Ovary (tissue), 9 donors: Measurements from ENCODE around the gene SRC. TPM values are rescaled to one million over a fixed set of nuclear protein-coding genes. Genes with fewer than 3 reads are reported as not detected.

Experiments used
- DNase-seq, 5 donors: peaks; one replicate each; pipeline ENCODE4 v3.0.0-alpha.2; 2019 to 2020
- H3K27ac ChIP-seq, 2 donors: fragments of 200-600 bp; one replicate each; pipeline versions ENCODE4 v1.5.1 to v1.8.0; 2019 to 2022
- H3K27me3 ChIP-seq: fragments of 200-600 bp; one replicate; pipeline ENCODE4 v1.8.0; 2022
- H3K36me3 ChIP-seq: fragments of 200-600 bp; sonication (generic); one replicate; pipeline ENCODE4 v1.5.1; 2019
- H3K4me1 ChIP-seq: one replicate; pipeline ENCODE4 v1.8.1; 2013; ENCODE audit warnings: mild to moderate bottlenecking, moderate library complexity; ENCODE audit not compliant: insufficient read depth
- H3K4me3 ChIP-seq: fragments of 200-600 bp; sonication (generic); one replicate; pipeline ENCODE4 v1.5.1; 2017
- H3K9me3 ChIP-seq, 2 donors: fragments of 200-600 bp in 1 of 2; sonication (generic) in 1 of 2; one replicate each; pipeline versions ENCODE4 v1.5.1 to v1.8.1; 2013 to 2019; ENCODE audit warnings: mild to moderate bottlenecking in 1 of 2, moderate library complexity in 1 of 2
- CTCF ChIP-seq, 3 donors: fragments of 450-650 bp in 2 of 3; fragments of 200-600 bp in 1 of 3; IDR thresholded peaks; one replicate each; pipeline versions ENCODE4 v1.5.1 to v1.8.0; 2016 to 2022; ENCODE audit warnings: antibody characterized with exemption in 3 of 3, mild to moderate bottlenecking in 1 of 3
- EP300 ChIP-seq: sonication (generic); formaldehyde crosslinking; IDR thresholded peaks from one replicate; pipeline ENCODE4 v1.6.1; 2017; ENCODE audit warnings: antibody characterized with exemption
- POLR2A ChIP-seq: fragments of 450-650 bp; IDR thresholded peaks from one replicate; pipeline ENCODE4 v1.6.1; 2017; ENCODE audit warnings: antibody characterized with exemption, mild to moderate bottlenecking, moderate library complexity
- WGBS, 3 donors: extraction: QIAGEN DNeasy Blood & Tissue Kit in 1 of 3; methylation state at CpG; one replicate each; pipeline versions ENCODE4 v1.1.5 to v1.1.7; 2013 to 2017; 5-methylcytosine and 5-hydroxymethylcytosine counted together
- intact Hi-C, 4 donors: fragments of 100-400 bp; cut with DNase I; formaldehyde crosslinking; loops; one replicate each; pipeline versions ENCODE4 v1.11.0 to v1.15.1; 2022 to 2023
- polyA plus RNA-seq, 2 donors: library from polyadenylated mRNA; stranded (reverse); fragments of 200-250 nt in 1 of 2; fragments of 350-450 nt in 1 of 2; fragmentation: Illumina TruSeq in 1 of 2; extraction: RNeasy Lipid Tissue Mini Kit (QIAGEN cat#74804) in 1 of 2; gene quantifications; one replicate each; pipeline ENCODE4 v1.2.3, GENCODE V29; 2013 to 2014
- total RNA-seq, 7 donors: library from RNA; depleted of rRNA in 2 of 7; stranded (reverse); fragments of >200 nt in 2 of 7; fragmentation: NEBNext Ultra II Directional in 3 of 7; extraction: Animal tissue kit (Norgen Biotek cat#: 25700) in 3 of 7; gene quantifications; one replicate each; pipeline versions ENCODE4 v1.1.0 to v1.2.4, GENCODE V29; 2016 to 2023
- donor health status: DM: no; HTN: no; CAD: no; lungs with moderate emphysema.
- donor health status: DM: no; HTN: no; CAD: no.
- donor health status: Bipolar disorder and iron deficiency.
- donor health status: DM: yes; HTN: yes; CAD: no.
- donor health status: DM: no; HTN: no; CAD: no.
- donor health status: DM: yes; HTN: yes; CAD: no.

The SRC gene
- total and polyA plus RNA-seq, 9 donors = 17.0 to 72.7 (median 34.7) TPM

GRCh38 chr20:37384683-37385174 lies 38.8 kb downstream of the SRC start:
- WGBS, 3 donors = 10 to 22% (median 12%) methylated on average over 20 to 42 of the region's 42 CpGs
- intact Hi-C loops = loop anchor here (2.0 to 10.0 kb wide), 9 partner anchors 97 to 190 kb away; partner anchors contain the start of genes BLCAP (in 2 of the 4), MANBAL (in 1 of the 4) and NNAT (in 1 of the 4)
- no peaks in the 10 kb centered on the region for H3K9me3 ChIP-seq
- H3K4me1 ChIP-seq = peaks cover 10% of the 10 kb centered on the region
- no peaks in the 10 kb centered on the region for H3K27me3 ChIP-seq
- H3K36me3 ChIP-seq = no peaks in the 10 kb centered on the region
- H3K27ac ChIP-seq = peak overlapping the region in 1 of 2 donors; percentile 43
- H3K4me3 ChIP-seq = peak overlapping the region; percentile 37
- TF ChIP-seq EP300 (no peak), POLR2A (peak; percentile 11), CTCF (IDR thresholded peaks at IDR 0.05) (peak; percentile 76 to 95 (median 94))
- DNase-seq = peak; percentile 69 to 88 (median 73)

- intact Hi-C loops = loop anchor here (2.0 to 10.0 kb wide), 7 partner anchors 108 to 190 kb away; partner anchors contain the start of genes BLCAP (in 2 of the 4) and NNAT (in 1 of the 4)
- H3K27ac ChIP-seq = no peak overlapping the region
- no peak overlapping the region for H3K4me3 ChIP-seq
- H3K27me3 ChIP-seq = no peaks in the 10 kb centered on the region
- H3K9me3 ChIP-seq = no peaks in the 10 kb centered on the region
- no peaks in the 10 kb centered on the region for H3K36me3 ChIP-seq
- peaks cover 7% of the 10 kb centered on the region for H3K4me1 ChIP-seq
- peak in 2 of 5 donors; percentile 7 to 45 for DNase-seq
- WGBS, 3 donors = 81 to 85% (median 83%) methylated on average over 17 of the region's 17 CpGs
- no peak for TF ChIP-seq EP300
- TF ChIP-seq POLR2A = no peak
- no peak for TF ChIP-seq CTCF (IDR thresholded peaks at IDR 0.05)
Measured at GRCh38 chr20:37385176-37385575, 39.2 kb downstream of the SRC start.

GRCh38 chr20:37385659-37386504 lies 39.9 kb downstream of the SRC start:
- 90 to 92% (median 92%) methylated on average over 25 of the region's 25 CpGs for WGBS, 3 donors
- no peaks in the 10 kb centered on the region for H3K36me3 ChIP-seq
- no peak for TF ChIP-seq CTCF (IDR thresholded peaks at IDR 0.05)
- TF ChIP-seq POLR2A = no peak
- TF ChIP-seq EP300 = no peak
- no peak overlapping the region for H3K4me3 ChIP-seq
- intact Hi-C loops = loop anchor here (2.0 to 10.0 kb wide), 7 partner anchors 109 to 191 kb away; partner anchors contain the start of genes BLCAP (in 2 of the 4) and NNAT (in 1 of the 4)
- no peaks in the 10 kb centered on the region for H3K27me3 ChIP-seq
- H3K9me3 ChIP-seq = no peaks in the 10 kb centered on the region
- peak in 3 of 5 donors; percentile 10 to 35 (median 16) for DNase-seq
- H3K4me1 ChIP-seq = peaks cover 7% of the 10 kb centered on the region
- no peak overlapping the region for H3K27ac ChIP-seq

- no peaks in the 10 kb centered on the region for H3K36me3 ChIP-seq
Measured at GRCh38 chr20:37386505-37387251, 40.7 kb downstream of the SRC start.

More at GRCh38 chr20:37386505-37387251, 40.7 kb downstream of the SRC start:
- 86 to 89% (median 88%) methylated on average over 20 of the region's 20 CpGs for WGBS, 3 donors
- no peak for TF ChIP-seq POLR2A
- no peak for TF ChIP-seq EP300
- TF ChIP-seq CTCF (IDR thresholded peaks at IDR 0.05) = no peak
- Histone ChIP-seq H3K4me3 (no peak overlapping the region), H3K27ac (no peak overlapping the region), H3K9me3 (no peaks in the 10 kb centered on the region), H3K27me3 (no peaks in the 10 kb centered on the region), H3K4me1 (peaks cover 7% of the 10 kb centered on the region)
- intact Hi-C loops = loop anchor here (5.0 to 10.0 kb wide), 5 partner anchors 138 to 192 kb away; partner anchors contain the start of genes BLCAP (in 2 of the 4) and NNAT (in 1 of the 4)
- peak in 3 of 5 donors; percentile 9 to 31 (median 15) for DNase-seq
